Hepatocyte (in vitro differentiated cells): ENCODE measurements around the gene PTCD1.

ENCODE experiments used
- EZH2 ChIP-seq: fragments of 200-600 bp; sonication (generic); IDR thresholded peaks from 2 replicates; pipeline ENCODE4 v1.6.1; 2016; ENCODE audit warnings: antibody characterized with exemption, mild to moderate bottlenecking, borderline replicate concordance
- EZH2phosphoT487 ChIP-seq: fragments of 200-600 bp; sonication (generic); IDR thresholded peaks from one replicate; pipeline ENCODE4 v1.6.1; 2018; ENCODE audit warnings: antibody characterized with exemption, mild to moderate bottlenecking, low read depth, moderate library complexity; ENCODE audit not compliant: unreplicated experiment, severe bottlenecking
- TF ChIP-seq, protein P1 (sequence below): fragments of 200-600 bp; sonication (generic); IDR thresholded peaks from 2 replicates; pipeline ENCODE4 v1.5.1; 2016; ENCODE audit warnings: antibody characterized with exemption, mild to moderate bottlenecking; ENCODE audit not compliant: poor library complexity

DNA sequence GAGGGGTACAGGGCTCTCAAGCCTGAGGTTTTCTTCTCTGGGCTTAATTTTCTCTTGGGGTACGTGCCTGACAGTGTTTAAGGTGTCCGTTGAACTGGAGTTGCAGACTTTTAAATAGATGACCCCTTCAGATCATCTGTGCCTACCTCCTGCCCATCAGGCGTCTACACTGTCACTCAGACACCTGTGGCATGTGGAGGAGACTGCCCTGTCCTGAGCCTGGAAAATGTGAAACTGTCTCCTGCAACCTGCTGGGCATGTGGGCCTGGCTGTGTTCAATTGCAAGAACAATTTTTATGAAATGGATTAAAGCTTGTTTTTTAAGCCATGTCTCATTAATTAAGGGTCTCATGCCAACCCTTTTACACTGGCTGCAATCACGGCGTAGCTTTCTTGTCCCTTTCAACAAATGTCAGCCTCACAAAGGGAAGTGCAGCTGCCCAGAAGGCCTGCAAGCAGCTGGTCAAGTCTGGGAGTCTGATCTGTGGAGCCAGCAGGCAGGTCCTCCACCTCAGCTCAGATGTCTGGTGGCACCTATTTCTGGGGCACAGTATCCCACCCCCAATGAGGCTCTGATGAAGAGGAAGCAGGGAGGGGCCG lies 18.6 kb upstream of the PTCD1 start:
- TF ChIP-seq, protein P1, sequence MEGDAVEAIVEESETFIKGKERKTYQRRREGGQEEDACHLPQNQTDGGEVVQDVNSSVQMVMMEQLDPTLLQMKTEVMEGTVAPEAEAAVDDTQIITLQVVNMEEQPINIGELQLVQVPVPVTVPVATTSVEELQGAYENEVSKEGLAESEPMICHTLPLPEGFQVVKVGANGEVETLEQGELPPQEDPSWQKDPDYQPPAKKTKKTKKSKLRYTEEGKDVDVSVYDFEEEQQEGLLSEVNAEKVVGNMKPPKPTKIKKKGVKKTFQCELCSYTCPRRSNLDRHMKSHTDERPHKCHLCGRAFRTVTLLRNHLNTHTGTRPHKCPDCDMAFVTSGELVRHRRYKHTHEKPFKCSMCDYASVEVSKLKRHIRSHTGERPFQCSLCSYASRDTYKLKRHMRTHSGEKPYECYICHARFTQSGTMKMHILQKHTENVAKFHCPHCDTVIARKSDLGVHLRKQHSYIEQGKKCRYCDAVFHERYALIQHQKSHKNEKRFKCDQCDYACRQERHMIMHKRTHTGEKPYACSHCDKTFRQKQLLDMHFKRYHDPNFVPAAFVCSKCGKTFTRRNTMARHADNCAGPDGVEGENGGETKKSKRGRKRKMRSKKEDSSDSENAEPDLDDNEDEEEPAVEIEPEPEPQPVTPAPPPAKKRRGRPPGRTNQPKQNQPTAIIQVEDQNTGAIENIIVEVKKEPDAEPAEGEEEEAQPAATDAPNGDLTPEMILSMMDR, result no peak
- no peak for TF ChIP-seq EZH2
- TF ChIP-seq EZH2phosphoT487, result no peak
